ENCODE data around the gene GLRX3.

The GLRX3 gene

DNA sequence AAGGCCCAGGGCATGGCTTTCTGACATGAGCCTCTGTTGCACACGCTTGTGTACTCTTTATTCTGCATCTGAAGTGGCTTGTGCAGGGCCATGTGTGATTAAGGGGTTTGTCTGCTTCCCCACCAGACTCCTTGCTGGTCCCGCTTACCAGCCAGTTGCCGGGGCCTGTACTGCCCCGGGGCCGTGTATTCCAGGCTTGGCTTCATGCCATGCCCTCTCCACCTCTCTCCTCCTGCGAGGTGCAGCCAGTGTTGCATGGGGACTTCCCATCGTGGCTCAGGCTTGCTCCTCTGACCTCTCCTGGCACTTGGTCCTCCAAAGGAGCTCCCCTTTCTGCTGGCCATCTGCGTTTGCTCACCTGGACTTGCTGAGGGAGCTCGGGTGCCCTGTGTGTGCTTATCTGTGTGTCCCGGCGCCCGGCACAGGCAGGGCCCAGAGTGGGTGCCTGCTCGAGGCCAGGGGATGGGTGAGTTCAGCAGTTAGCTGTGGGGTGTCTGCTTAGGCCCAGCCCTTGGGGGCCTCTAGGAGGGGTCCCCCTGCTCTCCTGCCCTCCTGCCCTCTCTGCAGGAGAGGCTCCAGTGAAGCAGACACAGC, 14.6 kb upstream of the GLRX3 start:
- H3K4me2 ChIP-seq (ENCODE audit: low read depth, low read length, poor library complexity, severe bottlenecking) = no peak overlapping the region
- no peaks in the 10 kb centered on the region for H3K4me1 ChIP-seq (ENCODE audit: insufficient read depth, low read length, poor library complexity, severe bottlenecking)
- H3K9ac ChIP-seq (ENCODE audit: low read depth, low read length, poor library complexity, severe bottlenecking) = no peak overlapping the region
- H3K27me3 ChIP-seq (ENCODE audit: insufficient read depth, low read length, poor library complexity, severe bottlenecking) = no peaks in the 10 kb centered on the region
- no peak overlapping the region for H2AFZ ChIP-seq (ENCODE audit: low read length)
- H3K9me2 ChIP-seq (replicated peaks; ENCODE audit: low read depth, low read length) = no peaks in the 10 kb centered on the region
- H3F3A ChIP-seq (ENCODE audit: low read depth) = no peaks in the 10 kb centered on the region
- no peak overlapping the region for H3K4me3 ChIP-seq (ENCODE audit: low read length, poor library complexity, severe bottlenecking)
- H3K9me3 ChIP-seq (ENCODE audit: insufficient read depth, low read depth, low read length) = peaks cover 3% of the 10 kb centered on the region; the same call in 1 of the 2 replicates
- no peaks in the 10 kb centered on the region for H4K20me1 ChIP-seq (ENCODE audit: insufficient read depth, low read length, poor library complexity, severe bottlenecking)
- no peak for TF ChIP-seq EZH2phosphoT487 (IDR thresholded peaks at IDR 0.05; ENCODE audit: borderline replicate concordance)
- no peaks in the 10 kb centered on the region for H3K36me3 ChIP-seq (ENCODE audit: insufficient read depth, low read length)
- no peaks in the 10 kb centered on the region for H3K79me2 ChIP-seq (ENCODE audit: insufficient read depth, low read length)

GRCh38 chr10:130127364-130128061, 8.7 kb upstream of the GLRX3 start:
- Histone ChIP-seq H3K9me2 (replicated peaks; ENCODE audit: low read depth, low read length) (no peaks in the 10 kb centered on the region), H2AFZ (ENCODE audit: low read length) (peak overlapping the region; percentile 85), H4K20me1 (ENCODE audit: insufficient read depth, low read length, poor library complexity, severe bottlenecking) (no peaks in the 10 kb centered on the region), H3K36me3 (ENCODE audit: insufficient read depth, low read length) (no peaks in the 10 kb centered on the region), H3K4me2 (ENCODE audit: low read depth, low read length, poor library complexity, severe bottlenecking) (peak overlapping the region; percentile 33), H3K4me1 (ENCODE audit: insufficient read depth, low read length, poor library complexity, severe bottlenecking) (peaks cover 4% of the 10 kb centered on the region), H3K9ac (ENCODE audit: low read depth, low read length, poor library complexity, severe bottlenecking) (no peak overlapping the region), H3K79me2 (ENCODE audit: insufficient read depth, low read length) (no peaks in the 10 kb centered on the region), H3K4me3 (ENCODE audit: low read length, poor library complexity, severe bottlenecking) (no peak overlapping the region), H3K27me3 (ENCODE audit: insufficient read depth, low read length, poor library complexity, severe bottlenecking) (no peaks in the 10 kb centered on the region), H3F3A (ENCODE audit: low read depth) (no peaks in the 10 kb centered on the region), H3K9me3 (ENCODE audit: insufficient read depth, low read depth, low read length) (no peaks in the 10 kb centered on the region)
- TF ChIP-seq, protein P1, sequence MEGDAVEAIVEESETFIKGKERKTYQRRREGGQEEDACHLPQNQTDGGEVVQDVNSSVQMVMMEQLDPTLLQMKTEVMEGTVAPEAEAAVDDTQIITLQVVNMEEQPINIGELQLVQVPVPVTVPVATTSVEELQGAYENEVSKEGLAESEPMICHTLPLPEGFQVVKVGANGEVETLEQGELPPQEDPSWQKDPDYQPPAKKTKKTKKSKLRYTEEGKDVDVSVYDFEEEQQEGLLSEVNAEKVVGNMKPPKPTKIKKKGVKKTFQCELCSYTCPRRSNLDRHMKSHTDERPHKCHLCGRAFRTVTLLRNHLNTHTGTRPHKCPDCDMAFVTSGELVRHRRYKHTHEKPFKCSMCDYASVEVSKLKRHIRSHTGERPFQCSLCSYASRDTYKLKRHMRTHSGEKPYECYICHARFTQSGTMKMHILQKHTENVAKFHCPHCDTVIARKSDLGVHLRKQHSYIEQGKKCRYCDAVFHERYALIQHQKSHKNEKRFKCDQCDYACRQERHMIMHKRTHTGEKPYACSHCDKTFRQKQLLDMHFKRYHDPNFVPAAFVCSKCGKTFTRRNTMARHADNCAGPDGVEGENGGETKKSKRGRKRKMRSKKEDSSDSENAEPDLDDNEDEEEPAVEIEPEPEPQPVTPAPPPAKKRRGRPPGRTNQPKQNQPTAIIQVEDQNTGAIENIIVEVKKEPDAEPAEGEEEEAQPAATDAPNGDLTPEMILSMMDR (conservative IDR thresholded peaks at IDR 0.05; ENCODE audit: low read length) = peak; percentile 80
- no peak for TF ChIP-seq EZH2phosphoT487 (IDR thresholded peaks at IDR 0.05; ENCODE audit: borderline replicate concordance)

GRCh38 chr10:130128062-130128781, 8.0 kb upstream of the GLRX3 start:
- Histone ChIP-seq H3K4me2 (ENCODE audit: low read depth, low read length, poor library complexity, severe bottlenecking) (no peak overlapping the region), H3K4me1 (ENCODE audit: insufficient read depth, low read length, poor library complexity, severe bottlenecking) (peaks cover 4% of the 10 kb centered on the region), H3K9me3 (ENCODE audit: insufficient read depth, low read depth, low read length) (no peaks in the 10 kb centered on the region), H3F3A (ENCODE audit: low read depth) (no peaks in the 10 kb centered on the region), H3K79me2 (ENCODE audit: insufficient read depth, low read length) (no peaks in the 10 kb centered on the region), H4K20me1 (ENCODE audit: insufficient read depth, low read length, poor library complexity, severe bottlenecking) (no peaks in the 10 kb centered on the region), H3K4me3 (ENCODE audit: low read length, poor library complexity, severe bottlenecking) (no peak overlapping the region), H3K9ac (ENCODE audit: low read depth, low read length, poor library complexity, severe bottlenecking) (no peak overlapping the region), H2AFZ (ENCODE audit: low read length) (no peak overlapping the region), H3K36me3 (ENCODE audit: insufficient read depth, low read length) (no peaks in the 10 kb centered on the region), H3K27me3 (ENCODE audit: insufficient read depth, low read length, poor library complexity, severe bottlenecking) (no peaks in the 10 kb centered on the region), H3K9me2 (replicated peaks; ENCODE audit: low read depth, low read length) (no peaks in the 10 kb centered on the region)
- TF ChIP-seq, protein P1 (conservative IDR thresholded peaks at IDR 0.05; ENCODE audit: low read length) = peak; percentile 9
- TF ChIP-seq EZH2phosphoT487 (IDR thresholded peaks at IDR 0.05; ENCODE audit: borderline replicate concordance) = no peak
